Measurements from ENCODE around the gene OR2G2.

OR2G2 gene

GRCh38 chr1:247588060-247588459 lies at the start of gene OR2G2:
TSS of gene OR2G2 (plus strand) at chr1:247588360. CDS start at chr1:247588360, 0 bp downstream.
- H3K4me3 ChIP-seq (ENCODE audit: low read depth, low read length) = no peak within 1 kb of the TSS

- no peak overlapping the region for H3K4me3 ChIP-seq (ENCODE audit: low read depth, low read length)
Observed at GRCh38 chr1:247538561-247538960, 49.6 kb upstream of the OR2G2 start.

GRCh38 chr1:247539215-247539614 lies 48.9 kb upstream of the OR2G2 start:
- H3K4me3 ChIP-seq (ENCODE audit: low read depth, low read length) = no peak overlapping the region

GRCh38 chr1:247540581-247540980 lies 47.6 kb upstream of the OR2G2 start:
- H3K4me3 ChIP-seq (ENCODE audit: low read depth, low read length) = no peak overlapping the region

GRCh38 chr1:247542811-247543210 lies 45.3 kb upstream of the OR2G2 start:
- no peak overlapping the region for H3K4me3 ChIP-seq (ENCODE audit: low read depth, low read length)

GRCh38 chr1:247548092-247548491 lies 40.1 kb upstream of the OR2G2 start:
- H3K4me3 ChIP-seq (ENCODE audit: low read depth, low read length) = no peak overlapping the region

GRCh38 chr1:247548769-247549182 lies 39.4 kb upstream of the OR2G2 start, which contains the start of gene GCSAML:
TSS of gene GCSAML (plus strand) at chr1:247549134. CDS start at chr1:247549192, 58 bp downstream.
- no peak within 1 kb of the TSS for H3K4me3 ChIP-seq (ENCODE audit: low read depth, low read length)

- no peak overlapping the region for H3K4me3 ChIP-seq (ENCODE audit: low read depth, low read length)
Observed at GRCh38 chr1:247551721-247552120, 36.4 kb upstream of the OR2G2 start.

GRCh38 chr1:247552231-247552630 lies 35.9 kb upstream of the OR2G2 start:
- H3K4me3 ChIP-seq (ENCODE audit: low read depth, low read length) = no peak overlapping the region

GRCh38 chr1:247557926-247558674 lies 30.1 kb upstream of the OR2G2 start:
- H3K4me3 ChIP-seq (ENCODE audit: low read depth, low read length) = no peak overlapping the region

- no peak overlapping the region for H3K4me3 ChIP-seq (ENCODE audit: low read depth, low read length)
Observed at GRCh38 chr1:247561711-247562110, 26.4 kb upstream of the OR2G2 start.

- H3K4me3 ChIP-seq (ENCODE audit: low read depth, low read length) = no peak overlapping the region
Observed at GRCh38 chr1:247562198-247562597, 26.0 kb upstream of the OR2G2 start.

GRCh38 chr1:247574236-247574635 lies 13.9 kb upstream of the OR2G2 start:
- no peak overlapping the region for H3K4me3 ChIP-seq (ENCODE audit: low read depth, low read length)

- no peak overlapping the region for H3K4me3 ChIP-seq (ENCODE audit: low read depth, low read length)
Observed at GRCh38 chr1:247574664-247575063, 13.5 kb upstream of the OR2G2 start.

- H3K4me3 ChIP-seq (ENCODE audit: low read depth, low read length) = no peak overlapping the region
Observed at GRCh38 chr1:247576514-247576913, 11.6 kb upstream of the OR2G2 start.

- no peak overlapping the region for H3K4me3 ChIP-seq (ENCODE audit: low read depth, low read length)
Observed at GRCh38 chr1:247578946-247579460, 9.2 kb upstream of the OR2G2 start.

GRCh38 chr1:247605286-247605685 lies 17.1 kb downstream of the OR2G2 start, which contains the start of gene OR2G3:
TSS of gene OR2G3 (plus strand) at chr1:247605586. CDS start at chr1:247605586, 0 bp downstream.
- H3K4me3 ChIP-seq (ENCODE audit: low read depth, low read length) = no peak within 1 kb of the TSS

- H3K4me3 ChIP-seq (ENCODE audit: low read depth, low read length) = no peak overlapping the region
Observed at GRCh38 chr1:247613405-247613804, 25.2 kb downstream of the OR2G2 start.

- no peak overlapping the region for H3K4me3 ChIP-seq (ENCODE audit: low read depth, low read length)
Observed at GRCh38 chr1:247614625-247615024, 26.5 kb downstream of the OR2G2 start.

- no peak overlapping the region for H3K4me3 ChIP-seq (ENCODE audit: low read depth, low read length)
Observed at GRCh38 chr1:247627951-247628350, 39.8 kb downstream of the OR2G2 start.

GRCh38 chr1:247638011-247638410 lies 49.9 kb downstream of the OR2G2 start:
- H3K4me3 ChIP-seq (ENCODE audit: low read depth, low read length) = no peak overlapping the region

- H3K4me3 ChIP-seq (ENCODE audit: low read depth, low read length) = no peak overlapping the region
Observed at GRCh38 chr1:247638781-247639180, 50.6 kb downstream of the OR2G2 start.

Data from iPS-11a (cell line).